ENCODE measurements around the gene ACTG1. TPM values are rescaled to one million over a fixed set of nuclear protein-coding genes. Genes with fewer than 3 reads are reported as not detected.

Gene ACTG1
- total RNA-seq (ENCODE audit: low replicate concordance) = 1,228 and 2,405 TPM in 2 replicates

- Mint-ChIP-seq H3K4me3 (peak within 1 kb of the TSS; percentile 98), H3K27ac (peak within 1 kb of the TSS; percentile 98), H3K4me1 (peaks cover 49% of the 10 kb centered on the region), H3K36me3 (peaks cover 37% of the 10 kb centered on the region), H3K9me3 (peaks cover 8% of the 10 kb centered on the region), H3K27me3 (ENCODE audit: insufficient read depth, low read depth) (peaks cover 41% of the 10 kb centered on the region)
- no peaks in the 10 kb centered on the region for H3K9me3 ChIP-seq (ENCODE audit: low read depth)
- TF ChIP-seq EZH2 (IDR thresholded peaks at IDR 0.05) (no peak), EZH2phosphoT487 (IDR thresholded peaks at IDR 0.05) (no peak), CTCF (IDR thresholded peaks at IDR 0.05) (no peak)
- H4K20me1 ChIP-seq (ENCODE audit: low read depth) = peaks cover 64% of the 10 kb centered on the region
- H3K27ac ChIP-seq = peak within 1 kb of the TSS; percentile 84
- H3F3A ChIP-seq (ENCODE audit: low read depth) = peaks cover 76% of the 10 kb centered on the region
- peak within 1 kb of the TSS; percentile 99 for H3K4me2 ChIP-seq
- H2AFZ ChIP-seq (replicated peaks) = no peak within 1 kb of the TSS
- H3K4me1 ChIP-seq = peaks cover 23% of the 10 kb centered on the region
- peak within 1 kb of the TSS; percentile 93 for H3K9ac ChIP-seq
- H3K36me3 ChIP-seq = no peaks in the 10 kb centered on the region
- peaks cover 37% of the 10 kb centered on the region for H3K27me3 ChIP-seq
- peak; percentile 97 for DNase-seq (ENCODE audit: low spot score)
- H3K4me3 ChIP-seq = peak within 1 kb of the TSS; percentile 98
- peaks cover 47% of the 10 kb centered on the region for H3K79me2 ChIP-seq (ENCODE audit: low read depth)
Measured at GRCh38 chr17:81512562-81513371, at the start of gene ACTG1. Gene ACTG1 (minus strand): TSS chr17:81512799. CDS start chr17:81512354, 445 bp downstream.

DNA sequence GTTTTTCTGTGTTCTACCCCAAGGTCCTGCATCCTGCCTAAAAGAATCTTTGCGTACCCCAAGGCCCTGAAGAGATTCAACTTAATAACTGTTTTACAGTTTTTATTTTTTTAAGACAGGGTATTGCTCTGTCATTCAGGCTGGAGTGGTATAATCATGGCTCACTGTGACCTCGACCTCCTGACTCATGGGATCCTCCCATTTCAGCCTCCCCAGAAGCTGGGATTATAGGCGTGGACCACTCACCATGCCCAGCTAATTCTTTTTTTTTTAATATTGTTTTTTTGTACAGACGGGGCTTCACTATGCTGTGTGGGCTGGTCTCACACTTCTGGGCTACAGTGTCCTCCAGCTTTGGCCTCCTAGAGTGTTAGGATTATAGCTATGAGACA lies 48.9 kb upstream of the ACTG1 start:
- H3K27ac ChIP-seq = no peak overlapping the region
- no peaks in the 10 kb centered on the region for H3K9me3 ChIP-seq (ENCODE audit: low read depth)
- no peaks in the 10 kb centered on the region for H3K4me1 ChIP-seq
- H3K36me3 ChIP-seq = no peaks in the 10 kb centered on the region
- H3F3A ChIP-seq (ENCODE audit: low read depth) = no peaks in the 10 kb centered on the region
- no peak overlapping the region for H3K4me3 ChIP-seq
- Mint-ChIP-seq H3K36me3 (peaks cover 16% of the 10 kb centered on the region), H3K27ac (no peak overlapping the region), H3K9me3 (no peaks in the 10 kb centered on the region), H3K4me1 (no peaks in the 10 kb centered on the region), H3K27me3 (ENCODE audit: insufficient read depth, low read depth) (peaks cover under 1% of the 10 kb centered on the region), H3K4me3 (no peak overlapping the region)
- no peaks in the 10 kb centered on the region for H3K79me2 ChIP-seq (ENCODE audit: low read depth)
- no peaks in the 10 kb centered on the region for H4K20me1 ChIP-seq (ENCODE audit: low read depth)
- no peak overlapping the region for H2AFZ ChIP-seq (replicated peaks)
- TF ChIP-seq EZH2phosphoT487 (IDR thresholded peaks at IDR 0.05) (no peak), CTCF (IDR thresholded peaks at IDR 0.05) (no peak), EZH2 (IDR thresholded peaks at IDR 0.05) (no peak)
- no peaks in the 10 kb centered on the region for H3K27me3 ChIP-seq
- H3K9ac ChIP-seq = no peak overlapping the region
- no peak overlapping the region for H3K4me2 ChIP-seq
- no peak for DNase-seq (ENCODE audit: low spot score)

GRCh38 chr17:81558941-81559806 lies 46.6 kb upstream of the ACTG1 start:
- no peak overlapping the region for H2AFZ ChIP-seq (replicated peaks)
- Mint-ChIP-seq H3K4me3 (no peak overlapping the region), H3K27me3 (ENCODE audit: insufficient read depth, low read depth) (peaks cover 12% of the 10 kb centered on the region), H3K4me1 (peaks cover 2% of the 10 kb centered on the region), H3K36me3 (peaks cover 9% of the 10 kb centered on the region), H3K27ac (no peak overlapping the region), H3K9me3 (no peaks in the 10 kb centered on the region)
- H3K4me3 ChIP-seq = no peak overlapping the region
- H3F3A ChIP-seq (ENCODE audit: low read depth) = no peaks in the 10 kb centered on the region
- no peaks in the 10 kb centered on the region for H3K27me3 ChIP-seq
- H3K27ac ChIP-seq = no peak overlapping the region
- no peaks in the 10 kb centered on the region for H3K4me1 ChIP-seq
- no peak overlapping the region for H3K4me2 ChIP-seq
- no peaks in the 10 kb centered on the region for H3K36me3 ChIP-seq
- no peaks in the 10 kb centered on the region for H3K79me2 ChIP-seq (ENCODE audit: low read depth)
- no peaks in the 10 kb centered on the region for H4K20me1 ChIP-seq (ENCODE audit: low read depth)
- no peaks in the 10 kb centered on the region for H3K9me3 ChIP-seq (ENCODE audit: low read depth)
- DNase-seq (ENCODE audit: low spot score) = peak; percentile 27
- H3K9ac ChIP-seq = no peak overlapping the region
- TF ChIP-seq CTCF (IDR thresholded peaks at IDR 0.05) = peak; percentile 14
- no peak for TF ChIP-seq EZH2phosphoT487 (IDR thresholded peaks at IDR 0.05)
